ENCODE measurements around the gene PXDN.
"Not testable (repeated sequence)": the region's sequence is repeated elsewhere in the genome, so short reads cannot be mapped to it uniquely, and the experiment has no call there.

DNA sequence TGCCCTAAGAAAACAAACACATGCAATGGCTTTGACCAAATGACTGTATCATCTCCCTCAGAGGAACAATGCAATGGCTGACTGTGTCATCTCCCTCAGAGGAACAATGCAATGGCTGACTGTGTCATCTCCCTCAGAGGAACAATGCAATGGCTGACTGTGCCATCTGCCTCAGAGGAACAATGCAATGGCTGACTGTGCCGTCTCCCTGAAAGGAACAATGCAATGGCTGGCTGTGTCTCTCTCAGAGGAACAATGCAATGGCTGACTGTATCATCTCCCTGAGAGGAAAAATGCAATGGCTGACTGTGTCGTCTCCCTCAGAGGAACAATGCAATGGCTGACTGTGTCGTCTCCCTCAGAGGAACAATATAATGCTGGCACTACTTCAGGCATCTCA lies 122.3 kb downstream of the PXDN start:
- not testable (repeated sequence) for TF ChIP-seq FOXJ3 (CRISPR knock-in tag; IDR thresholded peaks at IDR 0.05; ENCODE audit: borderline replicate concordance); ATF1 (CRISPR knock-in tag; IDR thresholded peaks at IDR 0.05); NR2C2 (CRISPR knock-in tag; IDR thresholded peaks at IDR 0.05)
- TF ChIP-seq, protein P1, sequence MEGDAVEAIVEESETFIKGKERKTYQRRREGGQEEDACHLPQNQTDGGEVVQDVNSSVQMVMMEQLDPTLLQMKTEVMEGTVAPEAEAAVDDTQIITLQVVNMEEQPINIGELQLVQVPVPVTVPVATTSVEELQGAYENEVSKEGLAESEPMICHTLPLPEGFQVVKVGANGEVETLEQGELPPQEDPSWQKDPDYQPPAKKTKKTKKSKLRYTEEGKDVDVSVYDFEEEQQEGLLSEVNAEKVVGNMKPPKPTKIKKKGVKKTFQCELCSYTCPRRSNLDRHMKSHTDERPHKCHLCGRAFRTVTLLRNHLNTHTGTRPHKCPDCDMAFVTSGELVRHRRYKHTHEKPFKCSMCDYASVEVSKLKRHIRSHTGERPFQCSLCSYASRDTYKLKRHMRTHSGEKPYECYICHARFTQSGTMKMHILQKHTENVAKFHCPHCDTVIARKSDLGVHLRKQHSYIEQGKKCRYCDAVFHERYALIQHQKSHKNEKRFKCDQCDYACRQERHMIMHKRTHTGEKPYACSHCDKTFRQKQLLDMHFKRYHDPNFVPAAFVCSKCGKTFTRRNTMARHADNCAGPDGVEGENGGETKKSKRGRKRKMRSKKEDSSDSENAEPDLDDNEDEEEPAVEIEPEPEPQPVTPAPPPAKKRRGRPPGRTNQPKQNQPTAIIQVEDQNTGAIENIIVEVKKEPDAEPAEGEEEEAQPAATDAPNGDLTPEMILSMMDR (IDR thresholded peaks at IDR 0.05), result not testable (repeated sequence)
